Kasumi-1 (cell line): ENCODE results near the gene THOC5.
A peak's percentile ranks its signal among the peaks of the same experiment; 100 is the strongest.
"Not testable (repeated sequence)": the region's sequence is repeated elsewhere in the genome, so short reads cannot be mapped to it uniquely, and the experiment has no call there.

Experiments
- DNase-seq, 2 experiments: peaks; one replicate each; lab custom pipeline; 2025; lab: John Stamatoyannopoulos, UW

THOC5 gene

DNA sequence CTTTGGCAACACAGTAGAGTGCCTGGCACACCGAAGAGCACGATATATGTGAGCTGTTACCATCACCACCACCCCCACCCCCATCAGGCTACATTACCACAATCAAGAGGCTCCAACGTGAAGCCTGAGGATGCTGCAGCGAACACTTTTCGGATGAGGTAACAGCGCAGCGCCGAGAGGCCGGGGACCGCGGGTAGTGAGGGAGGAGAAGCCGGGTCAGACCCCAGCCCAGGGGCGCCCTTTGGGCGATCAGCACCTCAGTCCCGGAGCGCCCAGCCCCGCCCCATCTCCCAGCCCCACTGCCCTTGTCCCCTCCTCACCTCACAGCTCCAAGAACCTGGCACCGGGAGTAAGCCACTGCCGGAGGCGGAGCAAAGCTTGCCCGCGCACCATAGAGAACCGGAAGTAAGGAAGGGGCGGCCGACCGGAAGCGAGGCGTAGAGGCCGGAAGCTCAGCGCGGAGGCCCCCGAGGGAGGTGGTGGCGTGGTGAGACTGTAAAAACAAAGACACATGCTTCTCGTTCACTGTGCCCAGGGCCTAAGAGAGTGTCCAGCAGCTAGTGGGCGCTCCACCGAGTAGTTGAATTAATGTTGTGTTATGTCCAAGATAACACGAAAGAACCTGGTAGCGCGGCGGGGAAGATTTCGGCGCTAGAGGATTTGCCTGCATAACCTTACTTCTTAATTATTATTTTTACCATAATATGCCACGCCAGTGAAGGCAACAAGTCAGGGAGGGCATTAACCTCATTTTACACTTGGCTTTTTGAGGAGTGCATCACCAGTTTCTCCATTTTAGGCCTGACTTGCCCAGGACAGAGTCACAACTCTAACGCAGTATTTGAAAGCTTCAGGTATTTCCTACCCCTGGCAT lies at the start of gene THOC5:
TSS of gene THOC5 (minus strand) at position 407 of the 874 bp plus-strand sequence. CDS start 4,610 bp downstream, outside the sequence.
- DNase-seq, result peak; percentile 93 to 96

- DNase-seq, result no peak
Measured at GRCh38 chr22:29598684-29599020, 45.1 kb upstream of the THOC5 start.

GRCh38 chr22:29597871-29598683 lies 44.5 kb upstream of the THOC5 start:
- DNase-seq, result not testable (repeated sequence)

- no peak for DNase-seq
Measured at GRCh38 chr22:29596408-29596807, 42.9 kb upstream of the THOC5 start.

DNA sequence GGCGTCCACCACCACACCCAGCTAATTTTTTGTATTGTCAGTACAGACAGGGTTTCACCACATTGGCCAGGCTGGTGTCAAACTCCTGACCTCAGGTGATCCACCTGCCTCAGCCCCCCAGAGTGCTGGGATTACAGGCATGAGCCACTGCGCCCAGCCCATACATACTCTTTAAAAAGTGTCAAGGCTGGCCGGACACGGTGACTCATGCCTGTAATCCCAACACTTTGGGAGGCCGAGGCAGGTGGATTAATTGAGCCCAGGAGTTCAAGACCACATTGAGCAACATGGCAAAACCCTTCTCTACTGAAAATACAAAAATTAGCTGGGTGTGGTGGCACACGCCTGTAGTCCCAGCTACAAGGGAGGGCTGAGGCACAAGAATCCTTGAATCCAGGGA lies 40.9 kb upstream of the THOC5 start:
- not testable (repeated sequence) for DNase-seq

DNA sequence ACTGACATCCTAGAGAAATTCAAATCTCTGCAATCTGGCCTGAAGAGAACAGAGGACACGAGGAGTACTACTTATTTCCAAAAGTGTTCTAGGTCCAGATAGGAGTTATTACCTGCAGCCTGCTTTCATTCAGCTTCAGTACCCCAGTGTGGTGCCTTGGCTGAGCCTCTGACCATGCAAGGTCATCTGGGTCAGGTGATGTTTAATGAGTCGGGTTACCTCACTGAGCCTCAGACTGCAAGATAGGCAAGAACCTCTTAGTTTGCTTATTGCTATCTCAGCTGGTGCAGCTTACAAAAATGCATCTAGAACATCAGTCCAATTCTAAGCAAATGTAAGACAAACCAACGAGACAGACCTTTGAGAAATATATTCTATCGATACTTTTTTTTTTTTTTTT lies 40.4 kb upstream of the THOC5 start:
- no peak for DNase-seq

DNA sequence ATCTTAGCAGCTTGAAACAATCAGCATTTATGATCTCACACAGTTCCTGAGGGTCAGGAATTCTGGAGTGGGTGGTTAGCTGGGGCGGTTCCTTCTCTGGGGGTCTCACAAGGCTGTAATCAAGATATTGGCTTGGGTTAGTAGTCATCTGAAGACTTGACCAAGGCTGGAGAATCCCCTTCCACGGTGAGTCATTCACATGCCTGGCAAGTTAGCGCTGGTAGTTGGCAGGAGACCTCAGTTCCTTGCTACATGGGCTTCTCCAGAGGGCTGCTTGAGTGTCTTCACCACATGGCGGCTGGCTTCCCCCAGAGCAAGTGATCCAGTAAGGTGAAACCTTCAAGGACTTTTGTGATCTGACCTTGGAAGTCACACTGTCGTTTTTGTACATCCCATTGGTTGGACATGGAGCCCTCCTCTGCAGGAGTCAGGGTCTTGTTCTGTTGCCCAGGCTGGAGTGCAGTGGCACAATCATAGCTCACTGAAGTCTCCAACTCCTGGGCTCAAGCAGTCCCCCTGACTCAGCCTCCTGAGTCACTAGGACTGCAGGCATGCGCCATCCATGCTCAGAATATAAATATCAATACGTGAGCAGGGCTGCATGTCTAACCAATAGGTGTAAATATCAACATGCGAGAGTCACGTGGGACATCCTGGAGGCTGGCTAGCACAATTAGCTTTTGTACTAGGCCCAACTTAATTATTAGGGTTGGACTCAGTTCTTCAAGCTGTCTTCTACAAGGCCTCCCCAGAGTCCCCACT lies 34.6 kb upstream of the THOC5 start:
- DNase-seq, result no peak

DNA sequence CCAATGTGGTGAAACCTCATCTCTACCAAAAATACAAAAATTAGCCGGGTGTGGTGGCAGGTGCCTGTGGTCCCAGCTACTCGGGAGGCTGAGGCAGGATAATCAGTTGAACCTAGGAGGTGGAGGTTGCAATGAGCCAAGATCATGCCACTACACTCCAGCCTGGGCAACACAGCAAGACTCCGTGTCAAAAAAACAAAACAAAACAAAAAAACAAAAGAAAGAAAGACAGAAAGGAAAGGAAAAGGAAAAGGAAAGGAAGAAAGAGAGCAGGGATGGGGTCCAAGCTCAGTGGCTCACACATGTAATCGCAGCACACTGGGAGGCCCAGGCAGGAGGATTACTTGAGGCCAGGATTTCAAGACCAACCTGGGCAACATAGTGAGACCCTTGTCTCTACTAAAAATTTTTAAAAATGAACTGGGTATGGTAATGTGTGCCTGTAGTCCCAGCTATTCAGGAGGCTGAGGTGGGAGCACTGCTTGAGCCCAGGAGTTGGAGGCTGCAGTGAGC lies 32.7 kb upstream of the THOC5 start:
- DNase-seq, result not testable (repeated sequence)

- DNase-seq, result no peak
Measured at GRCh38 chr22:29584975-29585374, 31.4 kb upstream of the THOC5 start.

- DNase-seq, result no peak
Measured at GRCh38 chr22:29581799-29582198, 28.2 kb upstream of the THOC5 start.

GRCh38 chr22:29580200-29580810 lies 26.7 kb upstream of the THOC5 start:
- no peak for DNase-seq

- DNase-seq, result no peak
Measured at GRCh38 chr22:29578462-29579200, 25.1 kb upstream of the THOC5 start.

DNA sequence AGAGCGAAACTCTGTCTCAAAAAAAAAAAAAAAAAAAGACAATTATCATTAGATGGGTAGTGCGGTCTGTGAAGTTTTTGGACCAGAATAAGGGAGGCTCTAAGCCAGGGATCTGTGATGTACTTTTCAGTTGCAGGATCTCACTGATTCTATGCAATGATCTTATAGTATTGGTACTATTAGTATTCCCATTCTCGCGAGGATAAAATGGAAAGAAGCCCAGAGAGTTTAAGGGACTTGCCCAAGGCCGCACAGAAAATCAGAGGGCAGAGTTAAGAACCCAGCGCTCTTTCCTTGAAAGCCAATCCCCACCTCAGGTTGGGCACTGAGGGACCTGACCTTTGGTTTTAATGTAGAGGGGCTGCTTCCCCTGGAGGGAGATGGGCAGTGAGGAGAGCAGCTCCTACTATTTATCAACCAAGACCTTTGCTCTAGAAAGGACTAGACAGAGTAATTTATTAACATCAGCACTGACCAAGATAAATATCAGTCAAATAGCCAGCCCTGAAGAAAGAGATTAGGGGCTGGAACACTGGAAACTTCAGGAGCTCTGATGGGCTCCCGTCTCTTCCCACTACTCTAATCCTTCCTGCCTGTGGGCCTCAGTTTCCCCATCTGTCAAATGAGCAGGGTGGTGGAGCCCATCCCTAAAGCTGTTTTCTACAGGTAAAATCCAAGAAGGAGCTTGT lies 21.3 kb upstream of the THOC5 start:
- no peak for DNase-seq

DNA sequence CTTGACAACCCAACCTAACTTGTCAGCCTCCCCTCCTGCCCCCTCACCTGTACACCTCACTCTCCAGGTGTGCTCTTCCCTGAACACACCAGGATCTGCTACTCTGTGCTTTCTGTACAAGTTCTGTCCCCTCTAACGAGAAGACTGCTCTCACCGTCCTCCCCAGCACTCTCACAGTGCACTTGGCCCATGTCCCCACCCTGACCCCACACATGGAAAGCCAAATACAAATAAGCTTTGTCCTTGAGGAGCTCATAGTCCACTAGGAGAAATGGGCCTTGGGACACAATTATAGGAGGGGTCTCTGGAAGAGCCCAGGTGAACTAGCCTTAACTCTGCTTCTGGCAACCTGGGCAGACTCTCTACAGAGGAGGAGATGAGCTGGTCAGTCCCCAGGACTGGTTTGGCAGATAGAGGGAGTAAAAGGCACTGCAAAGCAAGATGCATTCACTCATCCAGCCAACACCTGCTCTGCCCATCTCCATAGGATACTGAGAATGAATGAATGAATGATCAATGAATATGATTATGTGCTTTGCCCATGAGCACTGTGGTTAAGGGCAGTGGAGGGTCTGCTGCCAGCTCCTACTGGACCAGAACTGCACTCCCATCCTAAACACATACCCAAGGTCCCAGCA lies 17.5 kb upstream of the THOC5 start:
- DNase-seq, result no peak

DNA sequence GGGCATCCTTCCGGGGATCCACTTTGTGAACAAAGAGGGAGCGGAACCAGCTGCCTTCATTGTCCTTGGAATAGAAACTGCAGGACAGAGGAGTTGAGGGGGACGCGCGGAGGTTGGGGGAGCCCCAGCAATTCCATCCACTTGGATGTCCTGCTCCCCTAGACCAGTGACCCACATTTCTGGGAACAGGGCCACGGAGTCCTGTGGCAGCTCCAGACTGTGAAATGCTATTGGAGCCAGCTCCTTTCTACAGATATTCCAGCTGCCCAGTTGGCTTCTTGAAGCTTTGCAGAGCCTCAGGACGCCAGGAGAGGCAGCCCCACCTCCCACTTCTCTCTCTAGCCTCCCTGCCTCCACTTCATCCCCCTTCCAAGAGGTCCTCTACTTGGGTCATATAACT lies 16.9 kb upstream of the THOC5 start:
- no peak for DNase-seq

- no peak for DNase-seq
Measured at GRCh38 chr22:29569011-29569678, 15.6 kb upstream of the THOC5 start.

DNA sequence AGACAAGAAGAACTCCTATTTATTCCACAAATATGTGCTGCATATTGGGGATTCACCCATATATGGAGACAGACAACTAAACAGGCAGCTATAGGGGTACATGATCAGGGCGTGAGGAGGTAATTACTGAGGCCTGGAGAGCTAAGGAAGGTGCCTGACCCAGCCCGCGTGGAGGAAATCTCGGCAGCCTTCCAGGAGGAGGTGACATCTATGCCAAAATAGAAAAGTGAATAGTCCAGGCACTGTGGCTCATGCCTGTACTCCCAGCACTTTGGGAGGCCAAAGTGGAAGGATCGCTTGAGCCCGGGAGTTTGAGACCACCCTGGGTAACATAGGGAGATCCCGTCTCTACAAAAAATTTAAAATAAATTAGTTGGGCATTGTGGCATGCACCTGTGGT lies 13.8 kb upstream of the THOC5 start:
- no peak for DNase-seq

DNA sequence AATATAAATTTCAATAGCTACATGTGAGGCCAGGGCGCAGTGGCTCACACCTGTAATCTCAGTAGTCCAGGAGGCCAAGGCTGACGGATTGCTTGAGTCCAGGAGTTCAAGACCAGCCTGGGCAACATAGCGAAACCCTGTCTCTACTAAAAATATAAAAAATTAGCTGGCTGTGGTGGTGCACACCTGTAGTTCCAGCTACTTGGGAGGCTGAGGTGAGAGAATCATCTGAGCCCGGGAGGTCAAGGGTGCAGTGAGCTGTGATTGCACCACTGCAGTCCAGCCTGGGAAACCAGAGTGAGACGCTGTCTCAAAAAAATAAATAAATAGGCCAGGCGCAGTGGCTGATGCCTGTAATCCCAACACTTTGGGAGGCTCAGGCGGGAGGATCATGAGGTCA lies 13.0 kb upstream of the THOC5 start:
- not testable (repeated sequence) for DNase-seq
